Measurements from ENCODE around the gene CAPN5.
"Not testable (repeated sequence)": the region's sequence is repeated elsewhere in the genome, so short reads cannot be mapped to it uniquely, and the experiment has no call there.

CAPN5 gene

GRCh38 chr11:77066229-77067042, at the start of gene CAPN5:
Gene CAPN5, plus strand, starts transcription at chr11:77066971. Its CDS starts 17,916 bp downstream, at chr11:77084887.
- DNase-seq: peak; percentile 40

GRCh38 chr11:77018396-77018924, 48.3 kb upstream of the CAPN5 start:
- DNase-seq: not testable (repeated sequence)

GRCh38 chr11:77019976-77020595, 46.7 kb upstream of the CAPN5 start:
- DNase-seq: no peak

- DNase-seq: no peak
Observed at GRCh38 chr11:77020734-77021133, 46.0 kb upstream of the CAPN5 start.

GRCh38 chr11:77024745-77025144, 42.0 kb upstream of the CAPN5 start:
- DNase-seq: no peak

- no peak for DNase-seq
Observed at GRCh38 chr11:77026221-77026620, 40.5 kb upstream of the CAPN5 start.

GRCh38 chr11:77026743-77027142, 40.0 kb upstream of the CAPN5 start:
- DNase-seq: no peak

GRCh38 chr11:77027275-77027674, 39.5 kb upstream of the CAPN5 start:
- no peak for DNase-seq

- no peak for DNase-seq
Observed at GRCh38 chr11:77029829-77030228, 36.9 kb upstream of the CAPN5 start.

- no peak for DNase-seq
Observed at GRCh38 chr11:77030834-77031414, 35.8 kb upstream of the CAPN5 start.

- DNase-seq: no peak
Observed at GRCh38 chr11:77031599-77031998, 35.2 kb upstream of the CAPN5 start.

GRCh38 chr11:77035039-77035438, 31.7 kb upstream of the CAPN5 start:
- no peak for DNase-seq

- DNase-seq: no peak
Observed at GRCh38 chr11:77035580-77035979, 31.2 kb upstream of the CAPN5 start.

GRCh38 chr11:77036398-77036797, 30.4 kb upstream of the CAPN5 start:
- DNase-seq: no peak

- no peak for DNase-seq
Observed at GRCh38 chr11:77037057-77037456, 29.7 kb upstream of the CAPN5 start.

- no peak for DNase-seq
Observed at GRCh38 chr11:77038029-77038824, 28.5 kb upstream of the CAPN5 start.

- DNase-seq: no peak
Observed at GRCh38 chr11:77038825-77039326, 27.9 kb upstream of the CAPN5 start.

- DNase-seq: no peak
Observed at GRCh38 chr11:77039491-77040400, 27.0 kb upstream of the CAPN5 start.

- no peak for DNase-seq
Observed at GRCh38 chr11:77040401-77040777, 26.4 kb upstream of the CAPN5 start.

- DNase-seq: no peak
Observed at GRCh38 chr11:77040889-77041288, 25.9 kb upstream of the CAPN5 start.

- DNase-seq: no peak
Observed at GRCh38 chr11:77042111-77042726, 24.6 kb upstream of the CAPN5 start.
